ENCODE results near the gene FAM83G. TPM values are rescaled to one million over a fixed set of nuclear protein-coding genes. Genes with fewer than 3 reads are reported as not detected.

Gene FAM83G
- total RNA-seq, 2 donors from 2014 or later: 24.4 to 24.8 TPM

DNA sequence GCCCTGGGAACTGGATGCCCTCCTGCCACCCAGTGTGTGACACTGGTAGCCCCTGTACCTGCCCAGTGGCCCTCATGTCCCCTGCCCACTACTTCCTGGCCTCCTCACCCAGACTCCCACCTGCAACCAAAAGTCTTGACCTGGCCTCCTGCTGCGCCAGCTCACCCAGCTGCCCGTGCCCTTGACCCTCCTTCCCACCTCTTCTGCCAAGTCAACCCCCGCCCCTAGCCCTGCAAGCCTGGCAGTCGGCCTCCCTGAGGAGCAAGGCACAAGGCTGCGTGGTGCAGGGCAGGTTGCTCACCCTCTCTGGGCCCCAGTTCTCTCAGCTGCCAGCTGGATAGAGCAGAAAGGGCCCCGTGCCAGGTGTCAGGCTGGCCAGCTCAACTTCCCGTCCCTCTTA lies 12.3 kb upstream of the FAM83G start:
- H3K4me1 ChIP-seq: peaks cover 4% of the 10 kb centered on the region
- no peaks in the 10 kb centered on the region for H3K36me3 ChIP-seq
- H3K27me3 ChIP-seq: no peaks in the 10 kb centered on the region
- TF ChIP-seq, protein P1, sequence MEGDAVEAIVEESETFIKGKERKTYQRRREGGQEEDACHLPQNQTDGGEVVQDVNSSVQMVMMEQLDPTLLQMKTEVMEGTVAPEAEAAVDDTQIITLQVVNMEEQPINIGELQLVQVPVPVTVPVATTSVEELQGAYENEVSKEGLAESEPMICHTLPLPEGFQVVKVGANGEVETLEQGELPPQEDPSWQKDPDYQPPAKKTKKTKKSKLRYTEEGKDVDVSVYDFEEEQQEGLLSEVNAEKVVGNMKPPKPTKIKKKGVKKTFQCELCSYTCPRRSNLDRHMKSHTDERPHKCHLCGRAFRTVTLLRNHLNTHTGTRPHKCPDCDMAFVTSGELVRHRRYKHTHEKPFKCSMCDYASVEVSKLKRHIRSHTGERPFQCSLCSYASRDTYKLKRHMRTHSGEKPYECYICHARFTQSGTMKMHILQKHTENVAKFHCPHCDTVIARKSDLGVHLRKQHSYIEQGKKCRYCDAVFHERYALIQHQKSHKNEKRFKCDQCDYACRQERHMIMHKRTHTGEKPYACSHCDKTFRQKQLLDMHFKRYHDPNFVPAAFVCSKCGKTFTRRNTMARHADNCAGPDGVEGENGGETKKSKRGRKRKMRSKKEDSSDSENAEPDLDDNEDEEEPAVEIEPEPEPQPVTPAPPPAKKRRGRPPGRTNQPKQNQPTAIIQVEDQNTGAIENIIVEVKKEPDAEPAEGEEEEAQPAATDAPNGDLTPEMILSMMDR (IDR thresholded peaks at IDR 0.05): no peak
- H3K27ac ChIP-seq: no peak overlapping the region
- H3K9me3 ChIP-seq: no peaks in the 10 kb centered on the region
- H3K9ac ChIP-seq (ENCODE audit: low read depth in 2 of 2, low read length in 2 of 2): no peak overlapping the region
- H3K4me3 ChIP-seq: no peak overlapping the region
- intact Hi-C loops (cut with DNase I): no loop called here
- no peak for DNase-seq

DNA sequence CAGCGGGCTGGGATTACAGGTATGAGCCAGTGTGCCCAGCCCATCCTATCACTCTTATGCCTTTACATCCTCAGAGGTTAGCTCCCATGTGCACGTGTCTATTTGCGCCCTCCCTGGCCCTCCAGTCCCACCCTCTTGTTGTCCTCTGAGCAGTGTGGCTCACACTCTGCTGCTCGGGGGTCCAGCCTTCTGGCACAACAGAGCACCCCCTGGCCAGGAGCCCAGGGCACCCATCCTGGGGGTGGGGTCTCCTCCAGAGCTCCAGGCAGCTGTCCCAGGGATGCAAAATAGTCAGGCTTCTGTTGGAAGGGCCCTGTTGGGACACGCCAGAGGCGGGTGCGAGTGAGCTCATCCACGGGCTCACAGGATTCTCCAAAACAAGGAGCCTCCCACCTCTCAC lies 11.7 kb upstream of the FAM83G start:
- TF ChIP-seq, protein P1 (IDR thresholded peaks at IDR 0.05): no peak
- no peak for DNase-seq
- H3K9ac ChIP-seq (ENCODE audit: low read depth in 2 of 2, low read length in 2 of 2): no peak overlapping the region
- H3K4me1 ChIP-seq: peaks cover 4% of the 10 kb centered on the region
- no peaks in the 10 kb centered on the region for H3K36me3 ChIP-seq
- no peaks in the 10 kb centered on the region for H3K9me3 ChIP-seq
- H3K27me3 ChIP-seq: no peaks in the 10 kb centered on the region
- intact Hi-C loops (cut with DNase I): no loop called here
- H3K27ac ChIP-seq: no peak overlapping the region
- H3K4me3 ChIP-seq: no peak overlapping the region

DNA sequence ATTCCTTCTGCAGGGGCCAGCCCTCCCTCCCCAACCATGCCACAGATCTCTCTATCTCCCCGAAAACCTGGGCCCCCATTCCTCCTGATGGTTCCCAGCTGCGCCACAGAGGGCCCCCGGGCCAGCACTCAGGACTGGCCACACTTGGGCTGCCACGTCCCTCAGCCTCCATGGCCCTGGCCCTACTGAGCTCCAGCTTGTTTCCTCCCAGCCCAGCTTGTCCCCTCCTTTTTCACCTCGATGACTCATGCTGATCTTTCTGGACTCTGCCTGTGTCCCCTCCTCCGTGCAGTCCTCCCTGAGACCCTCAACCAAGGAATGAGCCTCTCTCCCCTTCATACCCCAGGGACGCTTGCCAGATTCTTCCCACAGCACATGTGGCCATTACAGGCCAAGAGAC lies 10.9 kb upstream of the FAM83G start:
- Histone ChIP-seq H3K27ac (no peak overlapping the region), H3K9me3 (no peaks in the 10 kb centered on the region), H3K27me3 (no peaks in the 10 kb centered on the region), H3K4me3 (no peak overlapping the region), H3K9ac (ENCODE audit: low read depth in 2 of 2, low read length in 2 of 2) (no peak overlapping the region), H3K36me3 (no peaks in the 10 kb centered on the region), H3K4me1 (peaks cover 4% of the 10 kb centered on the region)
- TF ChIP-seq, protein P1 (IDR thresholded peaks at IDR 0.05): no peak
- no peak for DNase-seq
- intact Hi-C loops (cut with DNase I): no loop called here

DNA sequence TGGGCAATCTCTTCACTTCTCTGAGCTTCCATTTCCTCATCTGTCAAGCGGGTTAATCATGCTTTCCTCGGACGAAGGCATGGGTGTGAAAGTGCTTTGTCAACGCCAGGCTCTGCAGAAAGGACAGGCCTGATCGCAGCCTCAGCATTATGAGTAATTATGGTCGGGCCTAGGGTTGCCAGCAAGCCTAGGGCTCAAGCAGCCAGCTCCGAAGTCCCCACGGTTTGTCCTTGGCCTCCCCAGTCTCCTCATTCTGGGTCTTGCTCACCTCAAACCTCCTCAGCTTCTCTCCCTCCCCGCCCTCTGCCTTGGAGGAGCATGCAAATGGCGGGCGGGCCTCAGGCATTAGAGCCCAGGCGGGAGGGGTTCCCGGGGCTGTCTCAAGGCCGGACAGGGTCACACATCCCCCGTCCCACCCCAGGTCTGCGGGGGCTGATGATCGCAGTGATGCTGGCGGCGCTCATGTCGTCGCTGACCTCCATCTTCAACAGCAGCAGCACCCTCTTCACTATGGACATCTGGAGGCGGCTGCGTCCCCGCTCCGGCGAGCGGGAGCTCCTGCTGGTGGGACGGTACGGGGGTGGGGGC lies 10.2 kb upstream of the FAM83G start:
- Histone ChIP-seq H3K27ac (no peak overlapping the region), H3K9ac (ENCODE audit: low read depth in 2 of 2, low read length in 2 of 2) (no peak overlapping the region), H3K27me3 (no peaks in the 10 kb centered on the region), H3K36me3 (no peaks in the 10 kb centered on the region), H3K4me1 (peaks cover 4% of the 10 kb centered on the region), H3K4me3 (no peak overlapping the region), H3K9me3 (no peaks in the 10 kb centered on the region)
- no peak for DNase-seq
- intact Hi-C loops (cut with DNase I): no loop called here
- TF ChIP-seq, protein P1 (IDR thresholded peaks at IDR 0.05): no peak

DNA sequence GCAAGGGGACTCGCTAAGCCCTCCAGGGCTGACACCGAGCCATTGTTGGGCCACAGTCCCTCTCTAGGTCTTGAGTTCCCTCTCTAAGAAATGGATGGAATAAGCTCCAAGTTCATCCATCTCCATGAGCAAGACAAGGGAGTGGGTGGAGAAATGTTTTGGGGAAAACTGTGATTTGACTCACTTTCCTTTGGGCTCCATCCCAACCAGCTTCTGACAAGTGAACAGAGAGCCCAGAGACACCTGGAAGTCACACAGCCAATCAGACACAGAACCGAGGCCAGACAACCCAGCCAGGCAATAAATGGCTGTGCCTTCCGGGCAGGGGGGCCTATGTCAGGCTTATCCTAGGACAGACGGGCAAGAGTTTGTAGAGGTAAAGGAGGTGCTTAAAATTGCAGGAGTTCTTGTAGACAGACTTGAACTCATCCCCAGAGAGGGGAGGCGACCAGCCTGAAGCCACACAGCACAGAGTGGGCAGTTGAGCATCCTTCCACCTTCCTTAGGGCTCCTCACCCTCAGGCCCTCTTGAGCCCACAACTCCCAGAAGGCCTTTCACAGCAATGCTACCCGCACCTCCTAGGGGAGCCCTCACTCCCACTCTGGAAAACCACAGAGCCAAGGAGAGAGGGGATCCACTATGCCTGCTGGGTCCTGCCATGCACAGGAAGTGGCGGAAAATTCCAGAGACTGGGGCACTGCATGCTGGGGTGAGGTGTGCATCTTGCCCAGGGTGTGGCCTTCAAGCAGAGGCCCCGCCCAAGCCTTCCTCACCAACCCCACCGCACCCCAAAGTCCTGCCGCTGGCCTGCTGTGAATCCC lies 9.5 kb upstream of the FAM83G start:
- H3K9me3 ChIP-seq: no peaks in the 10 kb centered on the region
- H3K4me1 ChIP-seq: peaks cover 4% of the 10 kb centered on the region
- H3K27me3 ChIP-seq: no peaks in the 10 kb centered on the region
- H3K36me3 ChIP-seq: no peaks in the 10 kb centered on the region
- no peak overlapping the region for H3K4me3 ChIP-seq
- TF ChIP-seq, protein P1 (IDR thresholded peaks at IDR 0.05): no peak
- intact Hi-C loops (cut with DNase I): no loop called here
- H3K9ac ChIP-seq (ENCODE audit: low read depth in 2 of 2, low read length in 2 of 2): no peak overlapping the region
- DNase-seq: no peak
- H3K27ac ChIP-seq: no peak overlapping the region
